NCI-H1417 (cell line): ENCODE data around the gene PON2.
"Not testable (repeated sequence)": the region's sequence is repeated elsewhere in the genome, so short reads cannot be mapped to it uniquely, and the experiment has no call there.

Source experiments
- DNase-seq, 3 experiments: peaks; one replicate each; lab custom pipeline; 2025; lab: John Stamatoyannopoulos, UW

Gene PON2

GRCh38 chr7:95405208-95405607 lies 29.6 kb downstream of the PON2 start:
- DNase-seq, result no peak

DNA sequence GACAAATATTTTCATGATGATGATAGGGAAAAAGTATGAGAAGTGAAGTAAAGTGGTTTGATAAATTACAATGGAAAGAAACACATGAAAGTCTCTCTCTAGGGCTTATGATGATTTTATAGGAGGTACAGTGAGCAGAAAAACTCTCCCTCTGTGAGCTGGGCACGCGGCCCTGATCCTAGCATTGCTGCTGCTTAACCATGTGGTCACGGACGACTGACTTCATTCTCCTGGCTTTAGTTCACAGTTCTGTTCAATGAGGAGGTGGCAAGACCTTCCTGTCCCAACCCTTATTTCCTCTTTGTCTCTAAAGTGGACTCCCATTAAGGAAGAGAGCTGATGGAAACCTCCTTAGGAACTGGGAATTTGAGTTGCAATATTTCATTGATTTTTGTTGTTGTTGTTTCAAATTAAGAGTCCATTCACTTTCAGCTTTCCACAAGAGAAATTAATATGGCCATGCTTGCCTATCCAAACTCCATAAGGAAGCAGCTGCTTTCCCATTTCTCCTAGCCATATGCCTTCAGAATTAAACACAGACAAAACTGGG lies 30.4 kb downstream of the PON2 start:
- peak in 1 of 3 experiments; percentile 32 for DNase-seq

- DNase-seq, result peak in 1 of 3 experiments; percentile 65
Observed at GRCh38 chr7:95398155-95398940, 36.5 kb downstream of the PON2 start.

GRCh38 chr7:95397381-95397780 lies 37.4 kb downstream of the PON2 start:
- peak in 2 of 3 experiments; percentile 22 to 57 for DNase-seq

DNA sequence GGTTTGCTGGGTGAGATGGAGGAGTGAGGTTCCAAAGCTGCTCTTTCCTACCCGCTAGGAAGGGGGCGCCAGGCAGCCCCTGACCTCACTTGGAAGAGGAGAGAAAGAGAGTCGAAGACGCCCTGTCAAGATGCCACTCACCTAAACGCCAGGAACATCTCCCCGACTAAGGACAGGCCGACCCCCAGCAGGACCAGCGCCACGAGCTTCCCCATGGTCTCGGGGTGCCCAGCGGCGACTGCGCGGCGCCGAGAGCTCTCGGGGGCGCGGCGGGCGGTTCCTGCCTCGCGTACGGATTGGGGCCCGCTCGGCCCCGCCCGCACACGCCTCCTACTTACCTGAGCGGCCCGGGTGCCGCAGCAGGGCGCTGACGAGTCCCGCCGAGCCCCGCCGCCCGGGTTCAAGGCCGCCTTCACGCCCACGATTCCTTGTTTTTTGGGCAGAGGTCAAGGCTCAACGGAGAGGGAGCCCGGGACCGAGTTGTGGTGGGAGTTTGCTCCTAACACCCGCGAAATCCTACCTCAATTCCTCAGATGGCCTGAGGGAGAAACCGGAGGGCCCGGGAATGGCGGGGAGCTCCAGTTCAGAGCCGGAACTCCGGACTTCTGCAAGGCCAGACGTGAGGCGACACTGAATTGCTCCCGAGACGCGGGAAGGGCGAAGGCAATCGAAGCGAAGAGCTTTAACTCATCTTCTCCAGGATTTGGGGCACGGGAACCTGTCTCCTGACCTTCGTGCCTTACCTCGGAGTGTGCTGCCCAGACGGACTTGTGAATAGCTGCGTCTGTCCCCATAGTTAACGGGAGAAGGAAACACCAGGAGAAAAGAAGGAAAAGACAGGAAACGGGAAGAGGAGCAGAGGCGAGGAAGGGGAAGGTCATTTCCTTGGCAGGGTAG lies 38.4 kb downstream of the PON2 start, which contains the start of gene PON3:
PON3 (minus strand) TSS at position 240 of the 897 bp plus-strand sequence; CDS start at position 215, 25 bp downstream.
- peak in 2 of 3 experiments; percentile 90 to 93 for DNase-seq

DNA sequence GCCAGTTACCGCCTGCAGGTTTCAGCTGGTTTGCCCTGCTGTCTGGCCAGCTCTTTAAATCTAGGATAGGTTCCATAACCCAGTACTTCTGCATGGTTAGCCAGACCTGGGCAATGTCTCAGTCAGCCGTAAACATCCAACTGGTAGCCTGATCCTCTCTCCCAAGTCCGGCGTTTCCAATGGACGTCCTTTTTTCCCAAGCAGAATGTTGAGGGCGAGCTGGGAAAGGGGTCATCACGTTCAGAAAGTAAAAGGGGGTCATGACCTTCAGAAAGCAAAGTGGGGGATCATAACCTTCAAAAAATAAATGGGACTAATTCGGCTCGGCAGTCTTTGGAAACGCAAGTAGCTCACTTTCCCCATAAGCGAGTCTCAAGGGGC lies 39.1 kb downstream of the PON2 start:
- DNase-seq, result peak in 2 of 3 experiments; percentile 73 to 83

DNA sequence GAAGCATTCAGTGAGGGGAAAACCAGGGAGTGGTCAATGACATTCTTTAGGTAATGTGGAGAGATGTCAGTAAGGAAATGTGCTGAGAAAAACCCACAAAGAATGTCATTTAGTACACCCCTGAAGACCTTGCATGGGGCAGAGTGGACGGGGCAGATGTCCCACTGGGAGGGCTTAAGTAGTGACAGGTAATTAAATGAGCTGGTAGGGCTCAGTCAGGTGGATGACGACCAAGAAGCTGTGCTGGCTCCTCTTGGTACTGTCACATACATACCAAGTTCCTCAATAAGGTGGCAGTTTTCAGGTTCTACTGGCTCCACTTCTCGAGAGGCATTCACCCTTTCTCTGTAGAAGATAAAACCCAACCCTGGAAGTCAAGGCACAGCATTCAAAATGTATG lies 40.5 kb downstream of the PON2 start:
- DNase-seq, result no peak

- DNase-seq, result no peak
Observed at GRCh38 chr7:95391761-95392160, 43.1 kb downstream of the PON2 start.

DNA sequence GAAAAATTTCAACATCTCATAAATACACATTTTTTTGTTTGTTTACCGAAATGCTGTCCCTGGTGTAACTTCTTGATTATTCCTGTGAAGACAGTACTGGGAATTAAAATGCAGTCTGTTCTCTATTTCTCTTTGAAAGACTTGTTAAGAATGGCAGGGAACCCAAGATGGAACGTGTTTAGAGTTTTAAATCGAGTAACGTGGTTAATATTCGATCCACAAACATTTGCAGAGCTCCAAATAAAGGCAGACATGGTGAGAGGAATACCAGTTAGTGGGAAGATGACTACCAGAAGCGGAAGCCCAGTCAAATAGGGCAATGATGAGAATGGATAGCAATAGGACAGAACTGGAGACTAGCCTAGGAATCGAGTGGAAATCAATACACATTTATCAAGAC lies 45.3 kb downstream of the PON2 start:
- DNase-seq, result no peak

DNA sequence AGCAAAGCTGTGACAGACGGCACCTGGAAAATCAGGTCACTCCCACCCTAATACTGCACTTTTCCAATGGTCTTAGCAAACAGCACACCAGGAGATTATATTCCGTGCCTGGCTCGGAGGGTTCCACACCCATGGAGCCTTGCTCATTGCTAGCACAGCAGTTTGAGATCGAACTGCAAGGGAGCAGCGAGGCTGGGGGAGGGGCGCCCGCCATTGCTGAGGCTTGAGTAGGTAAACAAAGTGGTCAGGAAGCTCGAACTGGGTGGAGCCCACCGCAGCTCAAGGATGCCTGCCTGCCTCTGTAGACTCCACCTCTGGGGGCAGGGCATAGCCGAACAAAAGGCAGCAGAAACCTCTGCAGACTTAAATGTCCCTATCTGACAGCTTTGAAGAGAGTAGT lies 55.4 kb downstream of the PON2 start:
- DNase-seq, result not testable (repeated sequence)

GRCh38 chr7:95376632-95377400 lies 58.0 kb downstream of the PON2 start:
- DNase-seq, result no peak

DNA sequence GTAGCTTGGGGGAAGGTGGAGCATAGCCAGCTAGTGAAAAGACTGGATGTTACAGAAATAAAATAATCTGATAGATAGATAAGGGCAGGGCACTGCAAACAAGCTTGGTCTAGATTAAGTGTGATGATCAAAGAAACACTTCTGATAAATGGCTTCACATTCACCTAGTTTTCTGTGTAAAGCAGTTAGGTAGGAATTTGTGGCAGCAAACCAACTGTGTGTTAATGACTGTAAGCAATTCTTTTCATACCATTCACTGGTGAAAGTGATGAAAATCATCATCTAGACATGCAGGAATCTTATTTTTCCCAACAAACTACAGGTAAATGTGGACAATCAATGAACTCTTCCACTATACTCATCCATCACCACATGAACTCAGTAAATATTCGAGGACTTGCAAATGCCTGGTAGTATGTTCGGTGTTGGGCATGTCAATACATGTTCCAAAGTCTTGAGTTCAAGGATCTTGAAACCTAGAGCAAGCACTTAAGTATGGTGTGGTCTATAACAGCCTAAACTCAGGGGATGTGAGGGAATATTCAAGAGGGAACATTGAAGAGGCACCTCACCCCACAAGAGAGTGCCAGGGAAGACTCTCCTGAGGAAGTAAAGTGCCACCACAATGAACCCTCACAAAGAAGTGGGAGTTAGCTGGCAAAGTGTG lies 59.1 kb downstream of the PON2 start:
- DNase-seq, result no peak

DNA sequence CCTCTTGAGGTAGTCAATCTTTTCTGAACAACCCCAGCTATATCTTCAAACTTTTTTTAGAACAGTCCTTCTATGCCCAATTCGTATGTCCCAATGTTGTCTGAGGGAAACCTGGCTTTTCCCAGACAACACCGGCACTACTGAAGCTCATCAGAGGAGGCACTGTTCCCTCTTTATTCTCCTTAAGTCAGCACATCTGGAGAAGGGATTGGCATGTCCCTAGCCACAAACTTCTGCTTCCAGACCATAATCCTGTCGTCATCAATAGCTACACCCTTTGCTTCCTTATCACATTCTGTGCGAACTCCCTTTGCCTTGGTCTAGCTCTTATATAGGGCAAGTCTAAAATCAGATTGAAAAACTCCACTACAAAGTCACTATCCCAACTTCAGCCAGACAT lies 61.5 kb downstream of the PON2 start:
- DNase-seq, result no peak

DNA sequence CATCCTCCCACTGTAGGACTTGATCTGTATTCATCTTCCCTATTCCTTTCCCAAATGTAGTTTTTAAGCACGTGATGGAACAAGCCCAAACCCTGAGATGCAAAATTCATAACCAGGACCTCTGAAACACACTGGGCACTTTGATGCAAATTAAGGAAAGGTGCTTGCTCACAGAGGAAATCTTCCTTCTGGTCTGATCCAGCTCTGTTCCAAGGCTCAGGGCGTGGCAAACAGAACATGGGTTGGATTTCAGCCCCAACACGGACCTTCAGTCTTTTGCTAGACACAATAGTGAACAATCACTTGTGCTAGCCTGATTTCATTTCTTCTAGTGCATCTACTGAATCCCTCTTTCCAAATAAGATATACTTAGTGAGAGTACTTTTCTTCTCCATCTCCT lies 66.6 kb downstream of the PON2 start:
- no peak for DNase-seq

- DNase-seq, result peak in 1 of 3 experiments; percentile 39
Observed at GRCh38 chr7:95367606-95368005, 67.2 kb downstream of the PON2 start.

- DNase-seq, result no peak
Observed at GRCh38 chr7:95365151-95365550, 69.7 kb downstream of the PON2 start.

DNA sequence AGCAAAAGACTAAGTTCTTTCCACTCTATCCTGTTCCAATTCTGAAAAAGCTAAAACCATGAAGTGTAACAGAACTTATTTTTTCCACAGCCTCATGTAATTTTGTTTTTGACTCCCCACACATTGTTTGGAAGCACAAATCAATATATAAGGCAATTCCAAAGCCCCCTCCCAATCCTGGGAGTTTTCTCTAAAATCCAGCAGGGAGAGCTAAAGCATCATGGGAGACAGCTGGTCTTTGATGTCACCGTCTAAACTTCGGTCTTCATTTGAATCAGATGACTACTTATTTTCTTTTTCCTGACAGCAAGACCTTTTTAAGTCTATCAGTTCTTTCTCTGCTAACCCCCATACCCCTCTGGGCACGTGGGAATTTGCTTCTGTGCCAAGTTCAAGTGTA lies 77.2 kb downstream of the PON2 start:
- no peak for DNase-seq
